HepG2 (cell line): ENCODE measurements around the gene KCNH6. TPM values are rescaled to one million over a fixed set of nuclear protein-coding genes. Genes with fewer than 3 reads are reported as not detected.

Experiments
- AHR ChIP-seq: IDR thresholded peaks from 2 replicates; pipeline ENCODE4 v1.6.1; 2018; ENCODE audit warnings: missing genetic modification reagents, missing compliant biosample characterization
- ARHGAP35 ChIP-seq: sonication (generic); formaldehyde crosslinking; IDR thresholded peaks from 2 replicates; pipeline ENCODE4 v1.9.0; 2022; ENCODE audit warnings: mild to moderate bottlenecking, inconsistent platforms, moderate library complexity, missing genetic modification reagents, borderline replicate concordance
- BRF2 ChIP-seq: sonication (generic); formaldehyde crosslinking; IDR thresholded peaks from 2 replicates; pipeline ENCODE4 v1.8.1; 2022; ENCODE audit warnings: mild to moderate bottlenecking, missing genetic modification reagents
- MAF1 ChIP-seq: sonication (generic); formaldehyde crosslinking; IDR thresholded peaks from 2 replicates; pipeline ENCODE4 v1.5.0; 2020; ENCODE audit warnings: missing genetic modification reagents, borderline replicate concordance
- MAFF ChIP-seq: IDR thresholded peaks from 2 replicates; pipeline ENCODE4 v1.6.1; 2011; ENCODE audit warnings: low read depth, low read length, improper control_type of control experiment
- MEF2D ChIP-seq: sonication (generic); formaldehyde crosslinking; IDR thresholded peaks from 2 replicates; pipeline ENCODE4 v1.5.1; 2020; ENCODE audit warnings: mild to moderate bottlenecking, missing genetic modification reagents
- MTA1 ChIP-seq: sonication (generic); formaldehyde crosslinking; IDR thresholded peaks from 2 replicates; pipeline ENCODE4 v1.4.0; 2020; ENCODE audit warnings: missing genetic modification reagents, mild to moderate bottlenecking, borderline replicate concordance
- MTF1 ChIP-seq: sonication (generic); formaldehyde crosslinking; IDR thresholded peaks from 2 replicates; pipeline ENCODE4 v1.5.0; 2020; ENCODE audit warnings: missing genetic modification reagents
- MXD1 ChIP-seq: sonication (generic); formaldehyde crosslinking; IDR thresholded peaks from 2 replicates; pipeline ENCODE4 v1.4.0; 2020; ENCODE audit warnings: mild to moderate bottlenecking, missing genetic modification reagents
- MZF1 ChIP-seq: sonication (generic); formaldehyde crosslinking; IDR thresholded peaks from 2 replicates; pipeline ENCODE4 v1.8.1; 2023; ENCODE audit warnings: mild to moderate bottlenecking, missing genetic modification reagents, borderline replicate concordance
- NR2C2 ChIP-seq: sonication (generic); formaldehyde crosslinking; IDR thresholded peaks from 2 replicates; pipeline ENCODE4 v1.4.0; 2020; ENCODE audit warnings: missing genetic modification reagents, mild to moderate bottlenecking, moderate library complexity, borderline replicate concordance
- PAWR ChIP-seq: sonication (generic); formaldehyde crosslinking; IDR thresholded peaks from 2 replicates; pipeline ENCODE4 v1.4.0; 2020; ENCODE audit warnings: missing genetic modification reagents, mild to moderate bottlenecking, borderline replicate concordance
- POLR2AphosphoS2 ChIP-seq: IDR thresholded peaks from 2 replicates; pipeline ENCODE4 v1.6.1; 2011; ENCODE audit warnings: low read depth, low read length, improper control_type of control experiment
- TAF15 ChIP-seq: fragments of 200-400 bp; formaldehyde crosslinking; IDR thresholded peaks from one replicate; pipeline ENCODE4 v1.6.1; 2018; ENCODE audit warnings: mild to moderate bottlenecking, low read depth, low read length; ENCODE audit not compliant: poor library complexity, severe bottlenecking
- TEAD3 ChIP-seq: optimal IDR thresholded peaks from 2 replicates; pipeline ENCODE3; 2016; ENCODE audit warnings: borderline replicate concordance
- TFE3 ChIP-seq: IDR thresholded peaks from 2 replicates; pipeline ENCODE4 v1.6.1; 2016
- TMF1 ChIP-seq: sonication (generic); formaldehyde crosslinking; IDR thresholded peaks from 2 replicates; pipeline ENCODE4 v1.8.1; 2022; ENCODE audit warnings: low read depth, missing genetic modification reagents
- ZBTB21 ChIP-seq: sonication (generic); formaldehyde crosslinking; IDR thresholded peaks from 2 replicates; pipeline ENCODE4 v1.4.0; 2020; ENCODE audit warnings: missing genetic modification reagents
- ZFP36L1 ChIP-seq: sonication (generic); formaldehyde crosslinking; IDR thresholded peaks from 2 replicates; pipeline ENCODE4 v1.8.0; 2022; ENCODE audit warnings: mild to moderate bottlenecking, missing genetic modification reagents, moderate library complexity
- ZNF124 ChIP-seq: sonication (generic); formaldehyde crosslinking; IDR thresholded peaks from 2 replicates; pipeline ENCODE4 v1.4.0; 2020; ENCODE audit warnings: missing genetic modification reagents
- ZNF205 ChIP-seq: IDR thresholded peaks from 2 replicates; pipeline ENCODE4 v1.6.1; 2018; ENCODE audit warnings: missing biosample characterization, missing genetic modification reagents
- ZNF33A ChIP-seq: sonication (generic); formaldehyde crosslinking; IDR thresholded peaks from 2 replicates; pipeline ENCODE4 v1.5.1; 2020; ENCODE audit warnings: missing genetic modification reagents, mild to moderate bottlenecking, moderate library complexity, borderline replicate concordance
- ZNF558 ChIP-seq: sonication (generic); formaldehyde crosslinking; IDR thresholded peaks from 2 replicates; pipeline ENCODE4 v1.9.0; 2022; ENCODE audit warnings: mild to moderate bottlenecking, missing genetic modification reagents, borderline replicate concordance
- ZNF580 ChIP-seq: IDR thresholded peaks from 2 replicates; pipeline ENCODE4 v1.6.1; 2016; ENCODE audit warnings: low read depth, borderline replicate concordance
- ZNF737 ChIP-seq: sonication (generic); formaldehyde crosslinking; IDR thresholded peaks from 2 replicates; pipeline ENCODE4 v1.5.0; 2020; ENCODE audit warnings: missing genetic modification reagents, mild to moderate bottlenecking, borderline replicate concordance
- ZNF816 ChIP-seq: sonication (generic); formaldehyde crosslinking; IDR thresholded peaks from 2 replicates; pipeline ENCODE4 v1.8.0; 2022; ENCODE audit warnings: missing genetic modification reagents, mild to moderate bottlenecking, borderline replicate concordance
- ZNF850 ChIP-seq: sonication (generic); formaldehyde crosslinking; conservative IDR thresholded peaks from 2 replicates; pipeline ENCODE4 v1.9.0; 2021; ENCODE audit warnings: mild to moderate bottlenecking, missing genetic modification reagents
- polyA plus RNA-seq, 8 experiments: library from polyadenylated mRNA; depleted of rRNA in 3 of 8; stranded (reverse) in 7 of 8; unstranded in 1 of 8; fragments of >200 nt; fragmentation: Illumina TruSeq in 4 of 8; extraction: Trizol in 4 of 8; gene quantifications; 2 replicates each; pipeline versions ENCODE4 v1.2.1 to v1.2.3, GENCODE V29; 2011 to 2016; ENCODE audit warnings: low read depth in 4 of 8, missing spikeins in 1 of 8, mixed read lengths in 1 of 8; ENCODE audit not compliant: insufficient read depth in 1 of 8
- total RNA-seq, 5 experiments: library from RNA; depleted of rRNA; stranded (reverse); fragments of >200 nt; fragmentation: Illumina TruSeq; extraction: Trizol; gene quantifications; 2 replicates each; pipeline ENCODE4 v1.2.3, GENCODE V29; 2016; ENCODE audit warnings: low read depth in 1 of 5

KCNH6 gene
- total and polyA plus RNA-seq, 2 of the 13 experiments (the other 11 are each of a cell fraction or from before 2014, with no cell fraction given): 0.05 to 0.18 TPM

- TF ChIP-seq MXD1 (CRISPR knock-in tag): peak; percentile 87; the same call in 1 of the 2 replicates
- no peak for TF ChIP-seq PAWR (CRISPR knock-in tag)
- TF ChIP-seq MAFF: no peak
- no peak for TF ChIP-seq ZFP36L1 (CRISPR knock-in tag)
- TF ChIP-seq ZNF737 (CRISPR knock-in tag): peak; percentile 78; the same call in 1 of the 2 replicates
- peak; percentile 75 for TF ChIP-seq ZNF558 (CRISPR knock-in tag)
- TF ChIP-seq TMF1 (CRISPR knock-in tag): no peak
- TF ChIP-seq AHR (CRISPR knock-in tag): no peak
- no peak for TF ChIP-seq MTA1 (CRISPR knock-in tag)
- TF ChIP-seq ARHGAP35: 0 out of 2 replicates have a peak, but pooled peaks have one; percentile 6
- TF ChIP-seq ZNF205 (CRISPR knock-in tag): 0 out of 2 replicates have a peak, but pooled peaks have one; percentile 1
- TF ChIP-seq ZNF850 (CRISPR knock-in tag): 0 out of 2 replicates have a peak, but pooled peaks have one; percentile 13
- no peak for TF ChIP-seq TEAD3 (CRISPR knock-in tag)
- TF ChIP-seq POLR2AphosphoS2: no peak
- no peak for TF ChIP-seq ZNF816
- TF ChIP-seq NR2C2 (CRISPR knock-in tag): no peak
- 0 out of 2 replicates have a peak, but pooled peaks have one; percentile 46 for TF ChIP-seq MZF1 (CRISPR knock-in tag)
- TF ChIP-seq BRF2 (CRISPR knock-in tag): 0 out of 2 replicates have a peak, but pooled peaks have one; percentile 16
- peak; percentile 19 for TF ChIP-seq TAF15
- no peak for TF ChIP-seq ZNF580
- no peak for TF ChIP-seq MTF1
- 0 out of 2 replicates have a peak, but pooled peaks have one; percentile 33 for TF ChIP-seq TFE3 (CRISPR knock-in tag)
- no peak for TF ChIP-seq MEF2D (CRISPR knock-in tag)
- no peak for TF ChIP-seq ZNF33A (CRISPR knock-in tag)
- no peak for TF ChIP-seq ZBTB21 (CRISPR knock-in tag)
- TF ChIP-seq MAF1: no peak
- no peak for TF ChIP-seq ZNF124 (CRISPR knock-in tag)
Observed at GRCh38 chr17:63550817-63551639, 27.9 kb downstream of the KCNH6 start (continued).
